NCI-H69 (cell line): ENCODE data around the gene GNLY.
"Not testable (repeated sequence)": the region's sequence is repeated elsewhere in the genome, so short reads cannot be mapped to it uniquely, and the experiment has no call there.

ENCODE experiments used
- DNase-seq: peaks from one replicate; lab custom pipeline; 2025; lab: John Stamatoyannopoulos, UW

The GNLY gene

DNA sequence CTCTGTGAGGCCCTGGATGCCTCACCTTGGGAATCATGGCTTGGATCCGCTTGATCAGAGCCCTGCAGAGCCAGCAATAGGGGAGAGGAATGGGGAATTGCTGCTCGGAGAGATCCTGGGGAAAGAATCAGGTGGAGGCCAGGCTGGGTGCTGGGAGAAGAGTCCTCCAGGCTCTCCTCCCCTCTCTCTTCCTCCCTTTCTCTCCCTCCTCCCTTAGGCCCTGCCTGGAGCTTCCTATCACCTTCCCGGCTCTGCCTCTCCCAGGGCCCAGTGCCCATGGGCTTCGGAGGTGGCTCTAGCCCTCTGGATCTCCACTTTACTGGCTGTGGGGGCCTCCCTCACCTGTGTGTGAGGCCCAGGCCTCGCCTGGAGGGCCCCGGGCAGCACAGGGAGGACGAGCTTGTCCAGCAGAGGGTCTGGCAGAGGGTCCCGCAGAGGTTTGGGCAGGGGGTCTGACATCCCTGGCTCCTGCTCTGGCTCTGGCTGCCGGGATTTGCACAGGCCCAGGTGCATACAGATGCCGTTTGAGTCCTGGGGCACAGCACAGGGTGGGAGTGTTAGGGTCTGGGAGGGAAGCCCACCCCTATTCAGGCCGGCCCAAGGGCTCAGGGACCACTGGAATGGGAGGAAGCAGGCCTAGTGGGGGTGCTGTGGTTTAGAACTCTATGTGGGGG is 28.8 kb upstream of the GNLY start:
- DNase-seq = no peak

GRCh38 chr2:85666016-85666415 is 28.1 kb upstream of the GNLY start:
- DNase-seq = no peak

DNA sequence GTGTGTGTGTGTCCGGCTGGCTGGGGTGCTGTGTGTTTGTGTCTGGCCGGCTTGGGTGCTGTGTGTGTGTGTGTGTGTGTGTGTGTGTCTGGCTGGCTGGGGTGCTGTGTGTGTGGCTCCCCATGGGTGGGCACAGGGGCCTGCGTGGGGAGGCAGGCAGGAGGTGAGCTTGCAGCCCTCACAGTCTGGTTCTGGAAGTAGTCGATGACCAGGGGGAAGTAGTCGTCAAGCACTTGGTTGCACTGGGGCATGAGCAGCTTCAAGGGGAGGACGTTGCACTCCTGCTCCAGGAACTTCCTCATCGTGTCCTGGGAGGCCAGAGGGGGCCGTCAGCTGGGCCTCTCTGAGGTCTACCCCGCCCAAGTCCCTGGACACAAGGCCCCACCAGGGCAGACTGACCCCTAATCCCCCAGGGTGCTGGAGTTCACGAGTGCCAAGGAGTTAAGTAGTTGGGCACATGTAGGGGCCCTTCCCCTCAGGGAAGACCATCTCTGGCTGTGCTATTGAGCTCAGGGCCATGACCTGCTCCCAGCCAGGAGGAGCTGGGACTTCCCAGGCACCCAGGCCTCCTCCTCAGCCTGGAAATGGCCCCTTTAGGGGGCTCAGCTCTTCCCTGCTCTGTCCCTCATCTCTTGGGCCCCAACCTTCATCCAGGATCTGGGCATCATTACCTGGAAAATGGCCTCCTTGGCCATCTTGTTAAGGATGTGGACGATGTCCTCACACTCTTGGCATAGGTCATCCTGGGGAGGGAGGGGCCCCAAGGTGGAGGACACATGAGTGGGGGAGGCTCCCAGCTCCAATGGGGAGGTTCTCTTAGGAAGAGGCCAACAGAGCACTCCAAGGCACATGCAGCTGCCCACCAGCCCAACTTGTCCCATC is 27.5 kb upstream of the GNLY start:
- no peak for DNase-seq

GRCh38 chr2:85667561-85668008 is 26.6 kb upstream of the GNLY start:
- DNase-seq = no peak

DNA sequence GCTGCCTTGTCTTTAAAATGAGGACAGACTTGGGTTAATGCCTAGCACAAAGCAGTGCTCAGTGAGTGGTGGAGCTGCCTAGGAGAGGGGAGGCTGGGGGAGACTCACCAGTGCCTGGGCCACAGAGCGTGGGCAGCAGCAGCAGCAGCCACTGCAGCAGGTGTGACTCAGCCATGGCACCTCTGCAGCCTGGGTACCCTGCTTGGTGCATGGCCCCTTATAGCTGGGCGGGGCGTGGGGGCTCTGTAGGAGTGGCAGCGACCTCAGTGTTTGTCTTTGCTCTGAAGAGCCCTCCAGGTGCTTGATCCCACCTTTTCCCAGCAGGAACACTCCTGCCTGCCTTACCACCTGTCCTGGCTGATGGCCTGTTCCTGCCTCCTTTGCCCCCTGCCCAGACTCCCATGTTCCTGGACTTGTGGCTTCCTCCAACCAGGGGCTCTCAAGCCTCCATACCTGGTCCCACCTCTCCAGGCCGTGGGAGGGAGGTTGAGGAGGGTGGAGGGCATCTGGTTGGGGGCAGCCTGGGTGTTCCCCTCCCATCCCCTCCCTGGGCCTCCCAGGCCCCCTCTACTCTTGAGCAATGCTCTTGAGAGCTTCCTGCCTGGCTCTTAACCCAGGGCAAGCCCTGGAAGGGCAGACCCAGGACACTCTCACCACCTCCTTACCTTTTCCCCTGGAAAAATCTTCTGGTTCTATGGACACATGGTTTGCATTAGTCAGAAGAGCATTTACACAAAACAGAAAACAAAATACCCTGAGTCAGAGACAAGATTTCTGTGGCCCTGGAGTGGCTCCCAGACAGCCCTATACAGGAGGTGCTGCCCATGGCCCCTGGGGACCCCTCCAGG is 25.9 kb upstream of the GNLY start, which contains the start of gene SFTPB:
Gene SFTPB, minus strand, starts transcription at position 191 of the 848 bp plus-strand sequence. Its CDS starts 16 bp downstream, at position 175.
- peak; percentile 18 for DNase-seq

- DNase-seq = no peak
Measured at GRCh38 chr2:85668857-85669142, 25.4 kb upstream of the GNLY start.

- DNase-seq = no peak
Measured at GRCh38 chr2:85669549-85669948, 24.6 kb upstream of the GNLY start.

DNA sequence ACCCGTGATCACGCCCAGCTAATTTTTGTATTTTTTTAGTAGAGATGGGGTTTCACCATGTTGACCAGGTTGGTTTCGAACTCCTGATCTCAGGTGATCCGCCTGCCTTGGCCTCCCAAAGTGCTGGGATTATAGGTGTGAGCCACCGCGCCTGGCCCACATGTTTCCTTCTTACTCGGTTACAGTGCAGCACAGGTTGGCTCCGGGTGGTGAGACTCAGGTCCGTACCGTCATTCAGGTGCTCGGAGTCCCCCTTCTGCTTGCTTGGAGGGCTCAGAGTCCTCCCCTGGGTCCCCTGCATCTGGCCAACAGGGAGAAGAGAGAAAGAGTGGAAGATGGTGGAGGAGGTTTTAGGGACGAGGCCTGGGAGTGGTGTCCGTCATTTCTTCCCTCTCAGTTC is 23.7 kb upstream of the GNLY start:
- DNase-seq = not testable (repeated sequence)

- DNase-seq = no peak
Measured at GRCh38 chr2:85672456-85672855, 21.7 kb upstream of the GNLY start.

- no peak for DNase-seq
Measured at GRCh38 chr2:85673716-85674375, 20.3 kb upstream of the GNLY start.

DNA sequence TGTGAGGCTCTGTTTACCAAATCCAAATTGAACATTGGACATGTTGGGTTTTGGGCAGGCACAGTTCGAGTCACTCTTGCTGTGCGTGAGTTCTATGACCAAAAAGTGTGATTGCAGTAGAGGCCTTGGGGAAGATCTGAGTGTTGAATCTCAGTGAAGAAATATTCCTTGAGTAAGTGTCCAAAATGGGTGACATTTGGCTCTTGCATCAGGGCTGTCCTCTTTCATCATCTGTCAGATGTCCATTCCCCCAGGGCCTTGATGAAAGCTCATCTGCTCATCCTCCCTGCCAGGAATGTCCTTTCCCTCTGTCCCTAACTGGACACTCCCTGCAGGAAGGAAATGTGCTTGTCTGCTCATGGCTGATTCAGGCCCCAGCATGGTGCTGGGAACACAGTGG is 19.7 kb upstream of the GNLY start:
- DNase-seq = no peak

GRCh38 chr2:85675427-85675826 is 18.7 kb upstream of the GNLY start:
- DNase-seq = no peak

DNA sequence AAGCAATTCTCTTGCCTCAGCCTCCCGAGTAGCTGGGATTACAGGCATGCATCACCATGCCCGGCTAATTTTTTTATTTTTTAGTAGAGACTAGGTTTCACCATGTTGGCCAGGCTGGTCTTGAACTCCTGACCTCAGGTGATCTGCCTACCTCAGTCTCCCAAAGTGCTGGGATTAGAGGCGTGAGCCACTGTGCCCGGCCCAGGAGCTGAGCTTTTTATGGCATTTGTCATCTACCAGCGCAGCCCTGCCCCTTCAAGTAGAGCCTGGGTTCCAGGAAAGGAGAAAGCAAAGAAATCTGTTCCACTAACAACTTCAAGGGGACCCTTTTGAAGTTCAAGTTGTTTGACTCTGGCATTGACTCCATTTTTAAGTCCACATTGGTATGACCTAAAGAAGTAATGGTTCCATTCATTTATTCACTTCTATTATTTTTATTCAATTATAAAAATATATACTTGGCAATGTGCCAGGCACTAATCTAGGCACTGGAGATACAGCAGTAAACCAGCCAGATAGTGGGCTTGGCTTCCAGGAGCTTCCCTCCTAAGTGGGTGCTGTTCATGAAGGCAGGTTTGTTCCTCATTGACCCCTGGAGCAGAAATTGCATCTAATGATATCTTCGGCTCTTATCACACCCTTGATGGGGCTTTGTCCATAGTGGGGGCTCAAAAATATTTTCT is 18.2 kb upstream of the GNLY start:
- no peak for DNase-seq

- no peak for DNase-seq
Measured at GRCh38 chr2:85678377-85678776, 15.8 kb upstream of the GNLY start.

DNA sequence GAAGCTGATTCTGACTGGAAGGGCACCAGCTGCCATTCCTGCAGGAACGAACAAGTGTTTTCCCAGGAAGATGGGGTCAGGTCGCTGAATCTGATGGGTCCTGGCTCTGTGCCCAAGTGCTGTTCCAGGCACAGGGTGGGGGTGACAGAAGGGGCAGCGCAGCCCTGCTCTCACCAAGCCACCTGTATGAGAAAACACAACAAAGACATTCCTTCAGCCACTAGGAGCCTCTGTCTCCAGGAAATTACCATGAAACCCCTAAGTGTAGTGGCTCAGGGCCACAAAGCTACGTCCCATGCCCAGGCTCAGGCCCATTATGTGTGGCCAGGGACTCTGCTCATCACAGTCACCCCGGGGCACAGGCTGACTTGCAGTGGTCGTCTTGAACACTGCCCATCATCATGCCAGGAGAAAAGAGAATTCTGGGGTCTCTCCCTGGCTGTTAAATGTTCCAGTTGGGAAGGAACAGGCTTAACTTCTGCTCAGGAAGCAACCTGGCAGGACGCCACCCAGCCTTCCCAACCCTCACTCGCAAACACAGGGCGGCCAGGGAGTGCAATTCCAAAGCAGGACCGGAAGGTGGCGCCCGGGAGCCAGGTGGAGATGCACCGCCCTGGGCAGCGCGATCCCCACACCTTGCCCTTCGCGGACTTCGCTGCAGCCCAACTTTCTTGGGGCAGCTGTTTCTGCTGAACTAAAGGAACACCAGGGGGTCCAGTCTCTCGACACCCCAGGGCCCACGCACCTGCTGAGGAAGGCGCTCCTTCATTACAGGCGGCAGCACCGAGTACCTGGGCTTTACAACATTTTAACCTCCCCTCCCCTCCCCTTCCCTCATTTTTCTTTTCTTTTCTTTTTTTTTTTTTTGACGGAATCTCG is 15.1 kb upstream of the GNLY start:
- peak; percentile 78 for DNase-seq

DNA sequence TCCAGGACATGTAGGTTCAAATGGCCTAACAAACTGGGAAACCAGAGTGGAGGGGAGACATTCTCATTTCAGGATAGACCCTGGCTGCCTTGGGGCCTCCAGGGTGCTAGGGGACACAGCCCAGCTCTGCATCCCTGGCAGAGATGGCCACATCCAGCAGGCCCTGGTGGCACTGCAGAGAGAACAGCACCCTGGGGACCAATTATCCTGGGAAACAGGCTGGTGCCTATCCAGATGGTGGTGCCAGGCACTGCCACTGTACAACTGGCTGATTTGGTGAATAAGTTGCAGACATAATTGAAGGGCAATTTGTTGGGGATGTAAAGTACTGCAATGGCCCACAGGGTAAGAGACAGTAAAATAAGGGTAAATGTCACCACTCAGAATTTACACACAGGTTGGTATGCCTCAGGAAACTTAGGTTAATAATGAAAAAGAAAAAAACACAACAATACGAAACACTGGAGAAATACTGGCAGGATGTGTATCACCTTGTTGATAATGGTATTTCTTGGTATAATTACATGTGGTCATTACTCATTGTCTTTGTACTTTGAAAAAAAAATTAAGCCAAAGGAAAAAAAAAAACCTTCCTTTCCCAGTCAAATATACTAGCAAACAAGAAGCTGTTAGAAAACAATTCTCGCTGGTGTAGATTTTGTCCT is 13.3 kb upstream of the GNLY start:
- DNase-seq = peak; percentile 85

GRCh38 chr2:85681372-85681763 is 12.8 kb upstream of the GNLY start:
- no peak for DNase-seq

DNA sequence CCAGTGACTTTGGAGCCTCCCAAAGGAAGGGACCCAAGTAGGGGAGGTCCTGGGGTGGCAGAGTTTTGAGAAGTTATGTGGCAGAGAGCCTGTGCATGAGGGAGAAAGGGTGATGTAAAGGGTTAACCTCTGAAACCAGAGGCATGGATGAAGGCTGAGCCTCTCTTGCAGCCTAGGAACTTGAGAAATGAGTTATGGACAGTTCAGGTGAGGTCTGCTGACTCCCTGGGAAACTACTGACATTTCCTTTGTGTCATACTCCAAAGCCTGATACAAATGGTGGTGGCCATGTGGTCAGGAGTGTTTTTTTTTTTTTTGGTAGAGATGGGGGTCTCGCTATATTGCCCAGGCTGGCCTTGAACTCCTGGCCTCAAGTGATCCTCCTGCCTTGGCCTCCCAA is 12.4 kb upstream of the GNLY start:
- DNase-seq = no peak

DNA sequence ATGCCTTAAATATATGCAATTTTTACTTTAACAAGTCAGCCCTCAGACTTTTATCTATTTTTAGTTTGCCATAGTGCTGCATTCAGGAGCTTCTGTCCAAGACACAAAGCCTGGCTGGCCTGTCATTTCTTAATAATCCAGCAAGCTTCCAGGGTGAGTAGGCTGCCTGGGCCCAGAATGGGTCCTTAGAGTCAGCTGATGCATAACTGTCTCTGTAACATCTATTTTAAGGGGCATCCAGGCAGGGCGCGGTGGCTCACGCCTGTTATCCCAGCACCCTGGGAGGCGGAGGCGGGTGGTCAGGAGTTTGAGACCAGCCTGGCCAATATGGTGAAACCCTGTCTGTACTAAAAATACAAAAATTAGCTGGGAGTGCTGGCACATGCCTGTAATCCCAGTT is 11.8 kb upstream of the GNLY start:
- DNase-seq = no peak

GRCh38 chr2:85684380-85684779 is 9.8 kb upstream of the GNLY start:
- DNase-seq = no peak
